Karpas-422 (cell line): ENCODE data around the gene SCFD1. TPM values are rescaled to one million over a fixed set of nuclear protein-coding genes. Genes with fewer than 3 reads are reported as not detected.

Experiments
- DNase-seq: peaks from one replicate; pipeline ENCODE4 v3.0.0-alpha.2; 2015
- H2AFZ ChIP-seq: fragments of 200-600 bp; sonication (generic); 2 replicates; pipeline ENCODE4 v1.6.1; 2014; ENCODE audit warnings: antibody characterized with exemption, low read length, mixed read lengths
- H3K27ac ChIP-seq: fragments of 200-600 bp; sonication (generic); 2 replicates; pipeline ENCODE4 v1.5.1; 2014; ENCODE audit warnings: mild to moderate bottlenecking, low read length, moderate library complexity
- H3K27me3 ChIP-seq: fragments of 200-600 bp; sonication (generic); 2 replicates; pipeline ENCODE4 v1.6.1; 2014; ENCODE audit warnings: low read length, mixed read lengths
- H3K36me3 ChIP-seq: fragments of 200-600 bp; sonication (generic); 2 replicates; pipeline ENCODE4 v1.6.1; 2014; ENCODE audit warnings: low read length, mixed read lengths; ENCODE audit not compliant: insufficient read depth
- H3K4me1 ChIP-seq: fragments of 200-600 bp; sonication (generic); 2 replicates; pipeline ENCODE4 v1.6.1; 2014; ENCODE audit warnings: mild to moderate bottlenecking, low read length, mixed read lengths
- H3K4me2 ChIP-seq: fragments of 200-600 bp; sonication (generic); 2 replicates; pipeline ENCODE4 v1.6.1; 2014; ENCODE audit warnings: low read length, low read depth, mild to moderate bottlenecking; ENCODE audit not compliant: poor library complexity, severe bottlenecking
- H3K4me3 ChIP-seq: fragments of 200-600 bp; sonication (generic); 2 replicates; pipeline ENCODE4 v1.5.1; 2014; ENCODE audit warnings: mild to moderate bottlenecking, antibody characterized with exemption, low read length, mixed read lengths
- H3K79me2 ChIP-seq: fragments of 200-600 bp; sonication (generic); 2 replicates; pipeline ENCODE4 v1.6.1; 2014; ENCODE audit warnings: mild to moderate bottlenecking, low read length, mixed read lengths
- H3K9ac ChIP-seq: fragments of 200-600 bp; sonication (generic); 2 replicates; pipeline ENCODE4 v1.6.0; 2014; ENCODE audit warnings: low read length
- H3K9me2 ChIP-seq: fragments of 200-600 bp; sonication (generic), shearing (Covaris generic); replicated peaks from 2 replicates; pipeline ENCODE4 v1.6.0; 2014; ENCODE audit warnings: mild to moderate bottlenecking, low read length, moderate library complexity; ENCODE audit not compliant: insufficient read depth
- H3K9me3 ChIP-seq: fragments of 300-700, 200-600 bp; sonication (generic); 2 replicates; pipeline ENCODE4 v1.6.1; 2014; ENCODE audit warnings: low read length, mixed read lengths
- H4K20me1 ChIP-seq: fragments of 200-600 bp; sonication (generic); 2 replicates; pipeline ENCODE4 v1.6.1; 2014; ENCODE audit warnings: mild to moderate bottlenecking, antibody characterized with exemption, low read length, low read depth; ENCODE audit not compliant: insufficient read depth
- total RNA-seq: library from RNA; depleted of rRNA; stranded (reverse); fragments of >200 nt; shearing (Covaris generic); gene quantifications from 2 replicates; pipeline ENCODE4 v1.2.3, GENCODE V29; 2014; ENCODE audit warnings: low replicate concordance

SCFD1 gene
- total RNA-seq, 1 experiment from 2014 or later = 214 TPM

GRCh38 chr14:30754778-30755177 lies 132.7 kb downstream of the SCFD1 start:
- H2AFZ ChIP-seq = no peak overlapping the region

GRCh38 chr14:30756594-30756993 lies 134.5 kb downstream of the SCFD1 start:
- no peak overlapping the region for H2AFZ ChIP-seq
- H3K27me3 ChIP-seq = no peaks in the 10 kb centered on the region
- no peak overlapping the region for H3K4me3 ChIP-seq
- H3K4me2 ChIP-seq = no peak overlapping the region
- no peak overlapping the region for H3K9ac ChIP-seq
- H3K36me3 ChIP-seq = no peaks in the 10 kb centered on the region
- no peaks in the 10 kb centered on the region for H3K79me2 ChIP-seq
- no peaks in the 10 kb centered on the region for H3K4me1 ChIP-seq
- no peak overlapping the region for H3K27ac ChIP-seq
- no peaks in the 10 kb centered on the region for H4K20me1 ChIP-seq
- H3K9me3 ChIP-seq = no peaks in the 10 kb centered on the region
- peak; percentile 48 for DNase-seq
- no peaks in the 10 kb centered on the region for H3K9me2 ChIP-seq

More at GRCh38 chr14:30754778-30755177, 132.7 kb downstream of the SCFD1 start:
- H3K27me3 ChIP-seq = peaks cover 3% of the 10 kb centered on the region; the same call in 1 of the 2 replicates
- H3K4me3 ChIP-seq = no peak overlapping the region
- no peak overlapping the region for H3K4me2 ChIP-seq
- H3K36me3 ChIP-seq = no peaks in the 10 kb centered on the region
- DNase-seq = no peak
- no peaks in the 10 kb centered on the region for H3K4me1 ChIP-seq
- no peak overlapping the region for H3K9ac ChIP-seq
- no peaks in the 10 kb centered on the region for H3K9me3 ChIP-seq
- no peak overlapping the region for H3K27ac ChIP-seq
- no peaks in the 10 kb centered on the region for H4K20me1 ChIP-seq
- H3K79me2 ChIP-seq = no peaks in the 10 kb centered on the region
- H3K9me2 ChIP-seq = no peaks in the 10 kb centered on the region

GRCh38 chr14:30757082-30757481 lies 135.0 kb downstream of the SCFD1 start:
- H3K4me3 ChIP-seq = no peak overlapping the region
- H3K9me2 ChIP-seq = no peaks in the 10 kb centered on the region
- no peaks in the 10 kb centered on the region for H3K36me3 ChIP-seq
- no peak overlapping the region for H3K4me2 ChIP-seq
- H2AFZ ChIP-seq = no peak overlapping the region
- DNase-seq = no peak
- no peaks in the 10 kb centered on the region for H3K4me1 ChIP-seq
- H3K27me3 ChIP-seq = no peaks in the 10 kb centered on the region
- H3K27ac ChIP-seq = no peak overlapping the region
- H3K79me2 ChIP-seq = no peaks in the 10 kb centered on the region
- no peak overlapping the region for H3K9ac ChIP-seq
- H3K9me3 ChIP-seq = no peaks in the 10 kb centered on the region
- H4K20me1 ChIP-seq = no peaks in the 10 kb centered on the region

- H3K9me3 ChIP-seq = 0 out of 2 replicates have a peak, but pooled peaks cover 11% of the 10 kb centered on the region
Observed at GRCh38 chr14:30759172-30760125, 137.3 kb downstream of the SCFD1 start.

GRCh38 chr14:30763891-30764290 lies 141.8 kb downstream of the SCFD1 start:
- Histone ChIP-seq H3K36me3 (no peaks in the 10 kb centered on the region), H3K27ac (no peak overlapping the region), H4K20me1 (no peaks in the 10 kb centered on the region), H3K9ac (no peak overlapping the region), H3K27me3 (peaks cover 4% of the 10 kb centered on the region), H3K9me2 (no peaks in the 10 kb centered on the region), H3K4me3 (no peak overlapping the region), H3K9me3 (0 out of 2 replicates have a peak, but pooled peaks cover 11% of the 10 kb centered on the region), H2AFZ (no peak overlapping the region), H3K4me1 (peaks cover 6% of the 10 kb centered on the region), H3K79me2 (no peaks in the 10 kb centered on the region), H3K4me2 (no peak overlapping the region)
- DNase-seq = no peak

More at GRCh38 chr14:30759172-30760125, 137.3 kb downstream of the SCFD1 start:
- Histone ChIP-seq H3K27me3 (peaks cover 4% of the 10 kb centered on the region), H4K20me1 (no peaks in the 10 kb centered on the region), H2AFZ (no peak overlapping the region; the same call in 1 of the 2 replicates), H3K4me1 (no peaks in the 10 kb centered on the region), H3K36me3 (no peaks in the 10 kb centered on the region), H3K9ac (no peak overlapping the region), H3K79me2 (no peaks in the 10 kb centered on the region), H3K4me3 (no peak overlapping the region), H3K9me2 (no peaks in the 10 kb centered on the region), H3K4me2 (no peak overlapping the region), H3K27ac (no peak overlapping the region)
- no peak for DNase-seq

GRCh38 chr14:30767624-30768023 lies 145.5 kb downstream of the SCFD1 start:
- no peak for DNase-seq
- H3K9me2 ChIP-seq = no peaks in the 10 kb centered on the region

GRCh38 chr14:30768791-30769190 lies 146.7 kb downstream of the SCFD1 start:
- Histone ChIP-seq H3K27ac (no peak overlapping the region), H2AFZ (no peak overlapping the region), H3K4me2 (no peak overlapping the region), H4K20me1 (no peaks in the 10 kb centered on the region), H3K9me2 (no peaks in the 10 kb centered on the region), H3K9me3 (0 out of 2 replicates have a peak, but pooled peaks cover under 1% of the 10 kb centered on the region), H3K9ac (no peak overlapping the region), H3K27me3 (no peaks in the 10 kb centered on the region), H3K4me3 (no peak overlapping the region), H3K36me3 (no peaks in the 10 kb centered on the region), H3K4me1 (peaks cover 6% of the 10 kb centered on the region), H3K79me2 (no peaks in the 10 kb centered on the region)
- no peak for DNase-seq

More at GRCh38 chr14:30767624-30768023, 145.5 kb downstream of the SCFD1 start:
- 0 out of 2 replicates have a peak, but pooled peaks cover 10% of the 10 kb centered on the region for H3K9me3 ChIP-seq
- no peaks in the 10 kb centered on the region for H3K79me2 ChIP-seq
- no peak overlapping the region for H3K9ac ChIP-seq
- H4K20me1 ChIP-seq = no peaks in the 10 kb centered on the region
- peaks cover 3% of the 10 kb centered on the region for H3K27me3 ChIP-seq
- H3K27ac ChIP-seq = no peak overlapping the region
- no peak overlapping the region for H3K4me3 ChIP-seq
- no peak overlapping the region for H3K4me2 ChIP-seq
- H2AFZ ChIP-seq = no peak overlapping the region
- H3K36me3 ChIP-seq = no peaks in the 10 kb centered on the region
- peaks cover 6% of the 10 kb centered on the region for H3K4me1 ChIP-seq

- no peak for DNase-seq
- Histone ChIP-seq H3K4me2 (no peak overlapping the region), H3K9ac (no peak overlapping the region), H2AFZ (no peak overlapping the region), H3K9me3 (no peaks in the 10 kb centered on the region), H3K4me1 (peaks cover 6% of the 10 kb centered on the region), H4K20me1 (no peaks in the 10 kb centered on the region), H3K27me3 (no peaks in the 10 kb centered on the region), H3K36me3 (no peaks in the 10 kb centered on the region), H3K9me2 (no peaks in the 10 kb centered on the region), H3K27ac (no peak overlapping the region), H3K79me2 (no peaks in the 10 kb centered on the region), H3K4me3 (no peak overlapping the region)
Observed at GRCh38 chr14:30770376-30770775, 148.3 kb downstream of the SCFD1 start.
